GM23248 (cell line): Measurements from ENCODE around the gene SORD. TPM values are rescaled to one million over a fixed set of nuclear protein-coding genes. Genes with fewer than 3 reads are reported as not detected.
"Not testable (repeated sequence)": the region's sequence is repeated elsewhere in the genome, so short reads cannot be mapped to it uniquely, and the experiment has no call there.

ENCODE experiments used
- DNase-seq: peaks from one replicate; pipeline ENCODE4 v3.0.0-alpha.2; 2015
- H2AFZ ChIP-seq: fragments of 200-600 bp; sonication (generic); 2 replicates; pipeline ENCODE4 v1.6.1; 2016; ENCODE audit warnings: antibody characterized with exemption
- H3F3A ChIP-seq: fragments of 200-600 bp; sonication (generic); 2 replicates; pipeline ENCODE4 v1.6.1; 2016; ENCODE audit warnings: mild to moderate bottlenecking, antibody characterized with exemption, mixed run types; ENCODE audit not compliant: insufficient read depth
- H3K27ac ChIP-seq: fragments of 200-600 bp; sonication (generic); 2 replicates; pipeline ENCODE4 v1.5.1; 2016; ENCODE audit warnings: mild to moderate bottlenecking
- H3K27me3 ChIP-seq: fragments of 200-600 bp; sonication (generic); replicated peaks from 2 replicates; pipeline ENCODE4 v1.6.1; 2016; ENCODE audit warnings: mild to moderate bottlenecking; ENCODE audit not compliant: insufficient read depth
- H3K36me3 ChIP-seq: fragments of 200-600 bp; sonication (generic); 2 replicates; pipeline ENCODE4 v1.6.1; 2016; ENCODE audit warnings: low read depth, mild to moderate bottlenecking
- H3K4me1 ChIP-seq: fragments of 200-600 bp; sonication (generic); 2 replicates; pipeline ENCODE4 v1.6.1; 2016; ENCODE audit warnings: mild to moderate bottlenecking; ENCODE audit not compliant: insufficient read depth
- H3K4me2 ChIP-seq: fragments of 200-600 bp; sonication (generic); one replicate; pipeline ENCODE4 v1.6.1; 2016; ENCODE audit warnings: mild to moderate bottlenecking; ENCODE audit not compliant: unreplicated experiment
- H3K4me3 ChIP-seq: fragments of 200-600 bp; sonication (generic); 2 replicates; pipeline ENCODE4 v1.5.1; 2016; ENCODE audit warnings: mild to moderate bottlenecking
- H3K79me2 ChIP-seq: fragments of 200-600 bp; sonication (generic); 2 replicates; pipeline ENCODE4 v1.6.1; 2016; ENCODE audit warnings: mild to moderate bottlenecking; ENCODE audit not compliant: insufficient read depth
- H3K9ac ChIP-seq: fragments of 200-600 bp; sonication (generic); 2 replicates; pipeline ENCODE4 v1.6.1; 2016; ENCODE audit warnings: mild to moderate bottlenecking
- H3K9me2 ChIP-seq: fragments of 200-600 bp; sonication (generic); 2 replicates; pipeline ENCODE4 v1.6.1; 2016; ENCODE audit warnings: mixed run types, mild to moderate bottlenecking, moderate library complexity; ENCODE audit not compliant: insufficient read depth
- H3K9me3 ChIP-seq: fragments of 200-600 bp; sonication (generic); one replicate; pipeline ENCODE4 v1.6.1; 2017; ENCODE audit warnings: low read depth
- H4K20me1 ChIP-seq: fragments of 200-600 bp; sonication (generic); 2 replicates; pipeline ENCODE4 v1.6.0; 2016; ENCODE audit not compliant: insufficient read depth
- EZH2phosphoT487 ChIP-seq: fragments of 200-600 bp; sonication (generic); IDR thresholded peaks from 2 replicates; pipeline ENCODE4 v1.6.1; 2018; ENCODE audit warnings: antibody characterized with exemption, moderate library complexity, mild to moderate bottlenecking, low read depth; ENCODE audit not compliant: insufficient read depth
- WGBS, 2 experiments: methylation state at CpG; one replicate each; pipeline ENCODE4 v1.1.6; 2015 to 2017; ENCODE audit warnings: low lambda C conversion rate in 2 of 2, low coverage in 1 of 2; ENCODE audit errors: missing lambda C conversion rate in 2 of 2; 5-methylcytosine and 5-hydroxymethylcytosine counted together
- in situ Hi-C: fragments of 300-500 bp; cut with MboI; formaldehyde crosslinking; loops from 2 replicates; pipeline ENCODE4 v1.15.0; 2020
- polyA plus RNA-seq: library from polyadenylated mRNA; unstranded; fragments of >200 nt; fragmentation: Nextera tagmentation; extraction: Ambion mirVana; gene quantifications from 2 replicates; pipeline ENCODE4 v1.2.1, GENCODE V29; 2016
- total RNA-seq: library from RNA; depleted of rRNA; stranded (reverse); fragments of >200 nt; shearing (Covaris generic); gene quantifications from 2 replicates; pipeline ENCODE4 v1.2.3, GENCODE V29; 2014

SORD gene
- total and polyA plus RNA-seq, 2 experiments from 2014 or later: 10.9 to 12.9 TPM

GRCh38 chr15:45004590-45005175, 18.3 kb upstream of the SORD start:
- H3K27me3 ChIP-seq, H3K4me1 ChIP-seq, H3K4me3 ChIP-seq, H3K9ac ChIP-seq, in situ Hi-C loops, H2AFZ ChIP-seq, DNase-seq, H3K27ac ChIP-seq, H3K4me2 ChIP-seq, H3K9me2 ChIP-seq, H3K36me3 ChIP-seq, H3K9me3 ChIP-seq, H3F3A ChIP-seq, H4K20me1 ChIP-seq, H3K79me2 ChIP-seq: not testable (repeated sequence)
- 78% methylated on average over 5 of the region's 5 CpGs for WGBS, 2 experiments

GRCh38 chr15:45009046-45009445, 13.9 kb upstream of the SORD start:
- DNase-seq: no peak
- no peak for TF ChIP-seq EZH2phosphoT487
- no peaks in the 10 kb centered on the region for H3K4me1 ChIP-seq
- H3K27me3 ChIP-seq: no peaks in the 10 kb centered on the region
- H3F3A ChIP-seq: no peaks in the 10 kb centered on the region
- no peaks in the 10 kb centered on the region for H3K36me3 ChIP-seq
- WGBS, 2 experiments: 14 to 20% methylated on average over 2 of the region's 2 CpGs
- H3K9me3 ChIP-seq: no peaks in the 10 kb centered on the region
- no peak overlapping the region for H3K4me2 ChIP-seq
- no peak overlapping the region for H3K4me3 ChIP-seq
- no peaks in the 10 kb centered on the region for H3K9me2 ChIP-seq
- H3K9ac ChIP-seq: no peak overlapping the region
- H3K27ac ChIP-seq: no peak overlapping the region
- in situ Hi-C loops: no loop called here
- H2AFZ ChIP-seq: no peak overlapping the region
- no peaks in the 10 kb centered on the region for H4K20me1 ChIP-seq
- H3K79me2 ChIP-seq: no peaks in the 10 kb centered on the region

- H3K9me2 ChIP-seq, H2AFZ ChIP-seq, H3K4me2 ChIP-seq, H3K4me1 ChIP-seq, in situ Hi-C loops, H3K27me3 ChIP-seq, H4K20me1 ChIP-seq, H3K4me3 ChIP-seq, H3K79me2 ChIP-seq, H3F3A ChIP-seq, H3K9me3 ChIP-seq, DNase-seq, H3K27ac ChIP-seq, H3K36me3 ChIP-seq, H3K9ac ChIP-seq: not testable (repeated sequence)
- WGBS, 2 experiments: 35 to 59% methylated on average over 1 of the region's 1 CpG
Measured at GRCh38 chr15:45015114-45015513, 7.9 kb upstream of the SORD start.

- H3K9me3 ChIP-seq, H3K4me3 ChIP-seq, H3K36me3 ChIP-seq, H3K27ac ChIP-seq, H3K4me2 ChIP-seq, H3F3A ChIP-seq, H4K20me1 ChIP-seq, DNase-seq, H3K27me3 ChIP-seq, H3K9ac ChIP-seq, H2AFZ ChIP-seq, H3K9me2 ChIP-seq, H3K79me2 ChIP-seq: not testable (repeated sequence)
- H3K4me1 ChIP-seq: peaks cover 10% of the 10 kb centered on the region; the same call in 1 of the 2 replicates
- 59 to 64% methylated on average over 9 of the region's 9 CpGs for WGBS, 2 experiments
- in situ Hi-C loops: loop anchor here (10.0 kb wide), 1 partner anchor 166 kb away; no protein-coding TSS in a partner anchor
Measured at GRCh38 chr15:45020222-45020900, 2.6 kb upstream of the SORD start.

- H3K4me1 ChIP-seq: peaks cover 10% of the 10 kb centered on the region; the same call in 1 of the 2 replicates
- WGBS, 2 experiments: 90 to 91% methylated on average over 9 of the region's 9 CpGs
- H3K9me2 ChIP-seq, H3K79me2 ChIP-seq, H3K4me2 ChIP-seq, H3K9ac ChIP-seq, H4K20me1 ChIP-seq, H2AFZ ChIP-seq, DNase-seq, H3K36me3 ChIP-seq, H3F3A ChIP-seq, H3K27me3 ChIP-seq, H3K9me3 ChIP-seq, H3K4me3 ChIP-seq, H3K27ac ChIP-seq: not testable (repeated sequence)
- in situ Hi-C loops: loop anchor here (10.0 kb wide), 1 partner anchor 166 kb away; no protein-coding TSS in a partner anchor
Measured at GRCh38 chr15:45020901-45021259, 2.1 kb upstream of the SORD start.
